LNCaP clone FGC (cell line): ENCODE data around the gene USP19.
A peak's percentile ranks its signal among the peaks of the same experiment; 100 is the strongest.

Experiments
- DNase-seq: peaks from one replicate; pipeline ENCODE4 v3.0.0-alpha.2; 2011; ENCODE audit warnings: low read depth
- H3K4me3 ChIP-seq: 2 replicates; pipeline ENCODE4 v1.5.1; 2011; ENCODE audit warnings: mild to moderate bottlenecking, low read depth, low read length, control low read depth
- CTCF ChIP-seq: IDR thresholded peaks from 2 replicates; pipeline ENCODE4 v1.5.1; 2012; ENCODE audit warnings: mild to moderate bottlenecking; ENCODE audit not compliant: control insufficient read depth, insufficient read depth; ENCODE audit errors: extremely low read depth

USP19 gene

DNA sequence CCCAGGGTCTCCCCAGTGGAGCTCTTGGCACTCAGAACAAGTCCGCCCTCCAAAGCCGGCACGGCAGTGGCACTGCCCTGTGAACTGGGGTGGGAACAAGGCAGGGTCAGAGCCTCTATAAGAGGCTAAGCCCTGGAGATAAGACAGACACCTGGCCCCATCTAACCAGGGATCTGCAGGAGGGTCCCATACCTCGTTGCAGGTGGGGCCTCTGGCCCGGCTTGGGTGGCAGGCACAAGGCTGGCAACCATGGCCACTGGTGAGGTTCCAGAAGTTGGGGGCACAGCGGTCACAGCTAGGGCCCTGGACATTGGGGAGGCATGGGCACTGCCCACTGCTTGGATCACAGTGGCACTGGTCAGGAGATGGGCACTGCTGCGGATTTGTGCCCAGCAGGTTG is 3.6 kb upstream of the USP19 start:
- no peak for TF ChIP-seq CTCF
- no peak overlapping the region for H3K4me3 ChIP-seq
- no peak for DNase-seq

DNA sequence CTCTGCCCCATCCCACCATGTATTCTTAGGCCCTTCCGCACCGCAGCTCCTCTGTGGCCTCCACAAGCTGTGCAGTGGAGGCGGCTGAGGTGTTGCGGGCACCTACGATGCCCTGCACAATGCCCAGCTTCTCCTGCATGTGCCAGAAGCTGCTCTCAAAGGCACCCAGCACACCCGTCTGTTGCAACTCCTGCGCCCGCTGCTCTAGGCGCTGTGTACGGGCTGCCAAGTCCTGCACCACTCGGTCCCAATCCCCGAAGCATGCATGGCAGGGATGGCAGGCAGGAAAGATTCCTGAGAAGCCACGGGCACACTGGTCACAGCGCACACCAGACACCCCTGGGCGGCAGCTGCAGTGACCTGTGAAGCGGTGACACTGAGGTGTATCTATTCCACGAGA is 3.1 kb upstream of the USP19 start:
- no peak overlapping the region for H3K4me3 ChIP-seq
- no peak for TF ChIP-seq CTCF
- no peak for DNase-seq

- no peak for TF ChIP-seq CTCF
- no peak overlapping the region for H3K4me3 ChIP-seq
- no peak for DNase-seq
Measured at GRCh38 chr3:49122886-49123545, 2.4 kb upstream of the USP19 start.

DNA sequence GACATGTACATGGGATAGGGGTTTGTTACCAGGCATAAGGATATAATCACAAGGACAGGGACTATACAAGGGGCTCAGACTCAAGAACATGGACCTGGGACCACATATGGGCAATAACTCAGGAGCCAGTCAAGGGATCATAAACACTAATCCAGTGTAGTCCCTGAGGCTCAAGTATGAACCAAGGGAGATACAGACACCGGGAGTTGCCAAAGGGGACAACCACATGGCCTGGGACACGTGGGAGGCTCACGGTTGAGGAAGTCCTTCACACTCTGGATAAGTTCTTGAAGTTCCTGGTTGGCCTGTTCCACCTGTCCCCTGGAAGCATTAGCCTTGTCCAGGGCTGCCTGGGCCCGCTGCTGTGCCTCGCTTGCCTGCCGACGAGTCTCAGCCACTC is 1.8 kb upstream of the USP19 start:
- H3K4me3 ChIP-seq = no peak overlapping the region
- DNase-seq = no peak
- no peak for TF ChIP-seq CTCF

DNA sequence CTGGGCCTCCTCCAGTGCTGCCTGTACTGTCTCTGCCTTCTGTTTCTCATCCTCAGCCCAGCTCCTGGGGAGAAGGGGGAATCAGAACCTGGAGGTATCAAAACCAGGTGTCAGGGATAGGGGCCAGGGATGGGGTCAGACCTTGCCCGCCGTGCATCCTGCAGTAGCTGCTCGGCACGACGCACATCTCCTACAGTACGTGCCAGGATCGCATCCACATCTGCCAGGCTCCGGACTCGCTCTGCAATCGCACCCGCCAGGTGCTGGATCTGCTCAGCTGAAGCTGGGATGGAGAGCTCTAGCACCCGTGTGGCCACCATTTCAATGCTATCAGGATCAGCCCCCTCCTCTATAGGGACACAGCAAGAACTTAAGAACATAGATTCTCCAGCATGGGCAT is 1.4 kb upstream of the USP19 start:
- H3K4me3 ChIP-seq = no peak overlapping the region
- TF ChIP-seq CTCF = no peak
- DNase-seq = no peak

DNA sequence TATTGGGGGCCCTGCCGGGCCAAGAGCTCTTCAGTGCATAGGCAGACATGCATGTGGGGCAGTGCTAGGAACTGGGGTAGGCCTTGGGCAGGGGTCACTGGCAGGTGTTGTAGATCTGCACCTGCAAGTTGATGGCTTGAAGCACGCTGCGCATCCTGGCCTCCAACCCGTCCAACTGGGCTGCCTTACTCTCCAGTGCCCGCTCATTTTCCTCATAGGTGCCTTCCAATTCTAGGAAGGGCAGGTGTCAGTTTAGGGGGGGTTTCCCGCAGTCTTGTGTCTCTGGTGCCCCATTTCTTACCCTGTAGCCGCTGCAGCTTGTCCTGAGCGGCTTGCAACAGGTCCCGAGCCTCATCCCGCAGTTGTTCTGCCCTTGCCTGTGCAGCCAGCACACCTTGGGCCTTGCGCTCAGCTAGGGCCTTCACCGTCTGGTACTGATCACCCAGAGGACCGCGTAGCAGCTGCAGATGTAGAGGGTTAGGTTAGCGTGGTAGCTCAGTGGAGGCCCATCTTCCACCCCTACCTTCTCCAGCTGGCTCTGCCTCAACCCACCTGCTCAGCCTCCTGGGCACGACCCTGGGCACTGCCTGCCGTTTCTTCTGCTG is 611 bp upstream of the USP19 start:
- DNase-seq = no peak
- peak overlapping the region; percentile 91 for H3K4me3 ChIP-seq
- TF ChIP-seq CTCF = no peak

DNA sequence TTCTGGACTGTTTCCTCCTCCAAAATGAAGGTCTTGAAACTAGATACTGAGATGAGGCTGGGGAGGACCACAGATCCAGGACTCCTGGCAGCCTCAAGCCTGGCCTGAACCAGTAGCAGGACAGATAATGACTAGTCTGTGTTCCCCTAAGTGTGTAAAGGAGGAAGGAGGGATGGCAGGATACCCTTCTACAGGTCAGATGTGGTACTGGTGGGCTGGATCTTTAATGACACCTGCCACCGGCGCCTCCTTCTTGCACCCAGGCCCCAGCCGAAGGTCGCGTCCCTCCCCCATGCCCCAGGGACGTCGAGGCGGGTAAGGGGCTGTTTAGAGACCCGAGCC is 556 bp downstream of the USP19 start:
- no peak for TF ChIP-seq CTCF
- DNase-seq = no peak
- H3K4me3 ChIP-seq = peak overlapping the region; percentile 91
